Skeletal muscle tissue (tissue), 4 donors: ENCODE data around the gene WNK2. TPM values are rescaled to one million over a fixed set of nuclear protein-coding genes. Genes with fewer than 3 reads are reported as not detected.

Experiments used
- H3K27ac ChIP-seq: one replicate; pipeline ENCODE4 v1.7.0; 2013; ENCODE audit warnings: mild to moderate bottlenecking, low read depth, low read length, inconsistent platforms
- H3K27me3 ChIP-seq, 3 donors: one replicate each; pipeline ENCODE4 v1.7.0; 2013; ENCODE audit warnings: low read length in 3 of 3; ENCODE audit not compliant: control insufficient read depth in 3 of 3, insufficient read depth in 3 of 3
- H3K36me3 ChIP-seq, 3 donors: one replicate each; pipeline ENCODE4 v1.7.0; 2013; ENCODE audit warnings: low read length in 3 of 3; ENCODE audit not compliant: control insufficient read depth in 3 of 3, insufficient read depth in 3 of 3
- H3K4me1 ChIP-seq, 3 donors: one replicate each; pipeline ENCODE4 v1.7.0; 2013; ENCODE audit warnings: low read length in 3 of 3, mild to moderate bottlenecking in 3 of 3; ENCODE audit not compliant: control insufficient read depth in 3 of 3, insufficient read depth in 3 of 3
- H3K4me3 ChIP-seq, 3 donors: one replicate each; pipeline ENCODE4 v1.7.0; 2013; ENCODE audit warnings: low read length in 3 of 3
- H3K9ac ChIP-seq, 3 donors: one replicate each; pipeline ENCODE4 v1.7.0; 2013; ENCODE audit warnings: low read length in 3 of 3, mild to moderate bottlenecking in 3 of 3, moderate library complexity in 2 of 3, low read depth in 1 of 3
- H3K9me3 ChIP-seq, 3 donors: one replicate each; pipeline ENCODE4 v1.7.0; 2013; ENCODE audit warnings: low read length in 3 of 3; ENCODE audit not compliant: control insufficient read depth in 3 of 3
- total RNA-seq: library from RNA; depleted of rRNA; stranded (reverse); fragments of >200 nt; gene quantifications from one replicate; pipeline ENCODE4 v1.2.3, GENCODE V29; 2014
- donor health status: Osteomylitis.

Gene WNK2
- total RNA-seq, 1 donor from 2014 or later = 4.7 TPM

DNA sequence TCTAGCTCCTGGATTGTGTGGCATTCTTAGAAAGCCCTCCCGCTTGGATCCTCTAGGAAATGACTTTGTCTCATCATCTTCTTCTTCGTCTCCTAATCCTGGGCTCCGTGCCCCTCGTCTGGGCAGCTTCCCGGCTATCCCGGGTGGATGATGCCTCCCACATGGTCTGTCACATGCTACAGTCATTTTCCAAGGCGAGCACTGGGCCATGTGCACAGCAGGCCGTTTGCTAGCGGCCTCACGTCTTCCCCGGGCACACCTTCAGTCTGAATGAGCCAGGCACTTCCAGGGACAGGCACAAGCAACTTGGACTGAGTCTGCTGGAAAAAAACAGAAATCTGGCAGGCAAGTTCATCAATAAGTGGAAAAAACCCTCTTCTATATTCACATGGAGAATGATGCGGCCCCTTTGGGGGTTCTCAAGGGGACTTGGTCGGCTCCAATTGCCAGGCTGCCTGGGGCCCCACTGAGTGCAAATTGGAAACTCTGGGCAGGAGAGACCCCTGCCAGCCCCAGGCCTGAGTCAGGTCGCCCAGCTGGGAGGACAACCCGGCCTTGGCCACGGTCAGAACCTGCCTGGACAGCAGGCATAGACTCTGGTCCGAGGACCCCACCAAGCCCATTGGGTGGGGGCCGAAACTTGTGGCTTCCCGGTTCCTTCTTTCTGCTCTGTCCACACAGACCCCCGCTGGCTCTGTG, 11.1 kb upstream of the WNK2 start:
- H3K4me3 ChIP-seq = no peak overlapping the region
- H3K27me3 ChIP-seq = no peaks in the 10 kb centered on the region
- no peaks in the 10 kb centered on the region for H3K9me3 ChIP-seq
- no peak overlapping the region for H3K27ac ChIP-seq
- no peak overlapping the region for H3K9ac ChIP-seq
- H3K36me3 ChIP-seq = no peaks in the 10 kb centered on the region
- peaks cover 6 to 10% (median 8%) of the 10 kb centered on the region in 3 donors for H3K4me1 ChIP-seq

DNA sequence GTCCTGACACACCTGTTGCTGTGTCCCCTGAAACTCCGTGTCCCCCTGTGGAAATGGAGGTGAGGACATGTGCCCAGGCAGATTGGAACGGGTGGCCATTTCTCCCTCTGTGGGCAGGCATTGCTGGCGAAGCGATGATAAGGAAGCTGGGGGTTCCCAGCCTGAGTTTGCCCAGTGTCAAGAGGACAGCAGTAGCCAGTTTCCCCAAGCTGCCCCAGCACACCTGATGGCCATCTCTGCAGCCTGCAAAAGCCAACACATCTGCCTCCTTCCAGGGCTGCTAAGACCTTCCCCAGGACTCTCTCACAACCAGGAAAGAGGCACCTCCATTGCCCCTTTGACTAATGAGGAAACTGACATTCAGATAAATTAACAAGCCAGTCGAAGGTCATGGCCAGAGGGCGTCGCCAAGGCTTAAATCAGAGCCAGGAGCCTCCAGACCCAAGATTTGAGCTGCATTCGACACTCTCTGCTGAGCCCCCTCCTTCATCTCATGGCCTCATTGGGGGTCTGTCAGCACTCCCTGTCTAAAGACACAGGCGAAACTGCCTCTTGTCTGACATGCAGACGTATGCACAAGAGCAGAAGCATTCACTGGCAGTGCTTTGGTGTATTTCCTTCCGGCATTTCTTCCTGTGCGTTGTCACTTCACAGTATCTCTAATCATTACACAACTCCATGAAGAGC, 10.4 kb upstream of the WNK2 start:
- no peak overlapping the region for H3K27ac ChIP-seq
- H3K4me3 ChIP-seq = no peak overlapping the region
- H3K9me3 ChIP-seq = no peaks in the 10 kb centered on the region
- H3K9ac ChIP-seq = no peak overlapping the region
- H3K36me3 ChIP-seq = no peaks in the 10 kb centered on the region
- H3K27me3 ChIP-seq = no peaks in the 10 kb centered on the region
- H3K4me1 ChIP-seq = peaks cover 4 to 9% (median 6%) of the 10 kb centered on the region in 3 donors

DNA sequence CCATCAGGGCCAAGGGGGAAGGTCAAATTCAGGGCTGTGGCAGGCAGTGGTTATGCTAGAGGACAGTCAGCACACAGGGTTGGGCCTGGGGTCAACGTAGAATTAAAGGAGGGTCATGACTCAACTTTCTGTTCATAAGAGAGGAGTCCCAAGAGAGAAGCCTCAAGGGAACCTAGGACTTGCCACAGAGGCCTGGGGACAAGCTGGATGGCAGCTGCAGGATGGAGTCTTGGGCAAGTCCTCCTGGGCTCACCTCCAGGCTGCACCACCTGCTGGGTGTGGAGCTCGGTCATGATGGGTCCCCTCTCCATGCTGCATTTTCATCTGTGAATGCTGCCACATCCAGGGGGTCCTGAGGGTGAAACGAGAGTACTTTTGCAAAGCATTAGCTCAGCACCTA, 9.0 kb upstream of the WNK2 start:
- no peaks in the 10 kb centered on the region for H3K36me3 ChIP-seq
- no peak overlapping the region for H3K27ac ChIP-seq
- H3K27me3 ChIP-seq = no peaks in the 10 kb centered on the region
- H3K9ac ChIP-seq = no peak overlapping the region
- H3K9me3 ChIP-seq = no peaks in the 10 kb centered on the region
- H3K4me3 ChIP-seq = no peak overlapping the region
- H3K4me1 ChIP-seq = peaks cover 0 to 4% (median 0%) of the 10 kb centered on the region in 3 donors

DNA sequence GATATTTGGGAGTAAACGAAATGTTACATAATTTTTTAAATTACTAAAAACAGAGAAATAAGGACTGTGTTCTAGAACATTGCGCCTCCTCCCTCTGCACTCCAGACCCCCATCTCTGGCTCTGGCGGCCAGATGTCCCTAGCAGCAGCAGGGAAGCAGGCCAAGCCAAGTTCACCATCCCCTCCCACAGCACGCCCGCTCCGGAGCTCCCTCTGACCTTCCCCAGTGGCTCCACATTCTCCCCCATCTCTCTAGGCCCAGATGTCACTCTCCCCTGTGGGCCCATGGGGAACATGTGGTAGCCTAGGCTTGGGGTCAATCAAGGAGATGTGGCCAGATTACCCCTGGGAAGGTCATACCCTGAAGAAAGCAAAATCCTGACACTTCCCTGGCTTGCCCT, 6.3 kb upstream of the WNK2 start:
- Histone ChIP-seq H3K4me1 (peaks cover 0 to 26% (median 19%) of the 10 kb centered on the region in 3 donors), H3K9me3 (no peaks in the 10 kb centered on the region), H3K4me3 (no peak overlapping the region), H3K27ac (no peak overlapping the region), H3K36me3 (no peaks in the 10 kb centered on the region), H3K9ac (no peak overlapping the region), H3K27me3 (peaks cover 3 to 5% (median 4%) of the 10 kb centered on the region in 3 donors)

DNA sequence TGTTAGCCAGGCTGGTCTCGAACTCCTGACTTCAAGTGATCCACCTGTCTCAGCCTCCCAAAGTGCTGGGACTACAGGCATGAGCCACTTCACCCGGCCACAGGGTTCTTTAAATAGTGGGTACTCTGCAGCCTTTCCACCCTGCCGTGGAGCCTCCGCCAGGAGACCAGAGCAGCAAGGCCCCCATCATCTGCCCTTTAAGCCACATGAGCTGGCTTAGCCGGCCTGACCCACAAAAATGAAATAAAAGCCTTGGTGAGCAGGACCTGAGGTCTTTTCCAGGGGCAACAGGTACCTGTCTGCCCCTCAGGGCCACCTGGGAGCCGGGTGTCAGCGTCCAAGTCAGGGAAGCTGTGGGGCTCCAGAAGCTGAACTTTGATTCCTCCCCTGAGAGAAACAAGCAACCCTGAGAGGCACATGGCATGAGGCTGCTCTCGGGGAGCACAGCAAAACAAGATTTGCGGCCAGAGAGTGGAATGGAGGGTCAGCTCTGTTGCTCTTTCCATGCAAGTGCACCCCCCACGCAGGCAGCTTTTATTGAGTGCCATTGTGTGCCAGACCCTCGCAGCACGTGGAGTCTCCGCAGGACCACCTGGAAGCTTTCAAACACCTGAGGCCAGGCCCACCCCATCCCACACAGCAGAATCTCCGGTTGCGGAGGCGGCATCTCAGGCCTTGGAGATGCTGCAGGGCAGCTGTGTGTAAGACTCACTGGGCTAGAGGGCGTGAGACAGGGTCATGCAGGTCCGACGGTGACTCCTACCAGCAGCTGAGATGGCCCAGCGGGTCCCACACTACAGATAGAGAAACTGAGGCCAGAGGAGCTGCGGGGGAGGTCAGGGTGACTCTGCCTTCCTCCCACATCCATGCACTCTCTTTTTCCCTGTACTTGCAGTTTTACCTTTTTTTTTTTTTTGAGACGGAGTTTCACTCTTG, 4.8 kb upstream of the WNK2 start:
- no peaks in the 10 kb centered on the region for H3K9me3 ChIP-seq
- no peak overlapping the region for H3K27ac ChIP-seq
- H3K4me1 ChIP-seq = peaks cover 8 to 35% (median 29%) of the 10 kb centered on the region in 3 donors
- no peaks in the 10 kb centered on the region for H3K36me3 ChIP-seq
- H3K4me3 ChIP-seq = no peak overlapping the region
- H3K27me3 ChIP-seq = peaks cover 3 to 9% (median 9%) of the 10 kb centered on the region in 3 donors
- no peak overlapping the region for H3K9ac ChIP-seq

DNA sequence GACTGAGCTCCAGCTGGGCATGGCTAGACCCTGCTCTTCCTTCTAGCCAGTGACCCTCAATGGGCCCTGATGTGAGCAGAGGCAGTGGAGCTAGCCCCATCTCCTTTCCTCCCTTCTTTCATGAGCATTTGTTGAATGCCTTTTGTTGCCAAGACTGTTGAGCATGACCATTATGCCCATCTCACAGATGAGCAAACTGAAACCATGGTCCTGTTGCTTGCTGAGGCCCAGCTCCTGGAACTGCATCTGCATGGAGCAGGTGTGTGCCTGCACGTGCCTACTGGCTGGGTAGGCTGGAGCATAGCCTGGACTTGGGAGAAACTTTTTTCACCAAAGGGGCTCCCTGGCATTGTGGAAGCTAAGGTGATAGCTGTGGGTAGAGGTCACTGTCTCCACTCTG, 3.0 kb upstream of the WNK2 start:
- no peaks in the 10 kb centered on the region for H3K9me3 ChIP-seq

DNA sequence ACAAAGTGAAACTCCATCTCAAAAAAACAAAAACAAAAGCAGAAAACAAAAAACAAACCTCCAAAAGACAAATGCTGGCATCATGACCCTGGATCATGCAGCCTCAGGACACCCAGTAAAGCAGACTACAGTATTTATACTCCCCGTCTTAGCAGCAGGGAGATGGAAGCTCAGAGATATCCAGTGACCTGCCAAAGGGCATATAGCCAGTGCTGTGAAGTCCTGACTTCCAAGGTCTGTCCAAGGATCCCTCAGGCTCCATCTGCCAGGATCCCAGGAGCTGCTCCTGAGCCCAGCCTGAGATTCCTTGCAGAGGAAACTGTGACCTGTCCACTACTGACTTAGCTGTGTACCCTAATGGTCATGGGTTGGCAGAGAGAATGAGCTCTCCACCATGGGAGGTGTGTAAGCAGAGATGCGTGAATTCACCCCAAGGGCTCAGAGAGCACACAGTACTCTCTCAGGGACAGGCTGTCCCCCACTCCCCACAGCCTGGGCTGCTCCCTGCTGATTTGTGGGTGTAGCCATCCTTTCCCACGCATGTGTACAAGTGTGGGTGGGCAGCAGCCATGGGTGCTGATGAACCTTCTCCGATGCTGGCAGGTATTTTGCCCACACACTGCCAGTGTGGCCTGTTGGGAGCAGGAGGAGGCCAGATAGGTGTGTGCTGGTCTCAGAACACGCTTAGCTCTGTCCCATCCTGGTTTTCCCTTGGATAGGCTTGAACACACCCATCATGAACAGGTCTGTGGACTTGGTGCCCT, 2.1 kb upstream of the WNK2 start:
- peak overlapping the region in 1 of 3 donors; percentile 25 for H3K9ac ChIP-seq
- H3K4me3 ChIP-seq = no peak overlapping the region
- H3K27me3 ChIP-seq = peaks cover 3 to 9% (median 9%) of the 10 kb centered on the region in 3 donors
- H3K27ac ChIP-seq = no peak overlapping the region
- H3K4me1 ChIP-seq = peaks cover 24 to 52% (median 46%) of the 10 kb centered on the region in 3 donors
- no peaks in the 10 kb centered on the region for H3K9me3 ChIP-seq
- no peaks in the 10 kb centered on the region for H3K36me3 ChIP-seq

More for the DNA sequence above, 3.0 kb upstream of the WNK2 start:
- Histone ChIP-seq H3K9ac (no peak overlapping the region), H3K27me3 (peaks cover 3 to 9% (median 9%) of the 10 kb centered on the region in 3 donors), H3K4me1 (peaks cover 15 to 43% (median 37%) of the 10 kb centered on the region in 3 donors), H3K4me3 (no peak overlapping the region), H3K27ac (no peak overlapping the region), H3K36me3 (no peaks in the 10 kb centered on the region)

DNA sequence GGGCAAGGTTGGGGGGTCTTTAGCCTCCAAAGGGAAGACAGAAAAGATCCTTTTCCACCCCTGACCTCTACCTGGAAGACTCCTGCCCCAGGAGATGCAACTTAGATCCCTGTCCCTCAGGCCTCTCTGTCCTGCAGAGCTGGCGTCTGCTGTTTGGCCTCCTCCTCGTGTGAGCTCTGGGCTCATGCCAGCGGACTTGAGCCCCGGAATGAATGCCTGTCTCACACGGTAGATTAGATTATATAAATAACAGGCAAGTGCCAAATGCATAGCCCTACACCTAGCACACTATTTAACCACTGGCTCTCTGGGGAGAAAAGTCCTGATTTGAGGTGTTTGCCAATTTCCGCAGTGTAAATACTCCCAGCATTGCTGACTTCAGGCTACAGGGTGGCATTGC, 1.4 kb upstream of the WNK2 start:
- Histone ChIP-seq H3K4me3 (no peak overlapping the region), H3K27me3 (peaks cover 3 to 9% (median 9%) of the 10 kb centered on the region in 3 donors), H3K36me3 (no peaks in the 10 kb centered on the region), H3K9me3 (no peaks in the 10 kb centered on the region), H3K9ac (no peak overlapping the region), H3K4me1 (peaks cover 32 to 59% (median 53%) of the 10 kb centered on the region in 3 donors), H3K27ac (no peak overlapping the region)

DNA sequence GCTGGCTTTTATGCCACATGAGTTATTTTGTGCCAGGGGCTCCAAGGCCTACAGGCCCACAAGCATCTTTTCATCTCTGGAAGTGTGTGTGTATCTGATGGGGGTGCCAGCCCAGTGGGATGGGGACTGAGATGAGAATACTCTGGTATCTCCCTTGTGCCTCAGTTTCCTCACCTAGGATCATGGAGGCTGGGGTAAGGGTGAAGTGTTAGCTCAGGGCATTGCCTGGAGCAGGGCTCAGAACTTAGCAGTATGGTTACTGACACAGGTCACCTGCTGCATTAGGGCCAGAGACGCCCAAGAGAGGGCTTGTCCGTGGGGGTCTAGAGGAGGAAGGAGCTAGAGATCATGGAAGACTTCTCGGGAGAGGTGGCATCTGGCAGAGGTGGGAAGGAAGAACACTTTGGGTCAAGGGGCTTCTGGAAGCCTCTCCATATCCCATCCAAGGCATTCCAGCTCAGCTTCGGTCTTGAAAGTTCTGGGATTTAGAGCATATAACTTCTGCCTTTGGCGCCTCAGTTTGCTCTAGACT, 742 bp upstream of the WNK2 start:
- Histone ChIP-seq H3K9me3 (no peaks in the 10 kb centered on the region), H3K27me3 (peaks cover 3 to 9% (median 9%) of the 10 kb centered on the region in 3 donors), H3K27ac (no peak overlapping the region), H3K4me1 (peaks cover 35 to 60% (median 59%) of the 10 kb centered on the region in 3 donors), H3K9ac (peak overlapping the region in 2 of 3 donors; percentile 45 to 86), H3K4me3 (peak overlapping the region; percentile 41 to 72 (median 72)), H3K36me3 (no peaks in the 10 kb centered on the region)
